ENCODE results near the gene ANKRD12. TPM values are rescaled to one million over a fixed set of nuclear protein-coding genes. Genes with fewer than 3 reads are reported as not detected.

Gene ANKRD12
- total and polyA plus RNA-seq, 2 experiments from 2014 or later, result 23.9 to 92.4 TPM

DNA sequence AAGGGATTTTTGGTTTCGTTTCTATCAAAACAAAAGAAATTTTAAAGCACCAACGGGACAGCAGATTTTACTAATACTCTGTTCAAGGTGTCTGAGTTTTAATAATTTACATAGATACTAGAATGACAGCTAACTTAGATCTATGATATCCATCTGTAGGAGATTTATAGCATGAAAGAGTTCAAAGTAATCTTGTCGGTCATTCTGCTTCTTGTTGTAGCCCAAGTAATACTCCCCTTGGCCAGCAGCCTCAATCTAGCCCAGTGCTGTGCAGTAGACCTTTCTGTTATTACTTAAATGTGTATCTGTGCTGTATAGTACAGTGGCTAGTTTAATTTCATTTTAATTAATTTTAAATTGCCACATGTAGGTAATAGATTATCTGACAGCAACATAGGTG lies 44.7 kb downstream of the ANKRD12 start:
- Histone ChIP-seq H3K79me2 (replicated peaks; ENCODE audit: insufficient read depth) (peaks cover 52% of the 10 kb centered on the region), H3K9me2 (ENCODE audit: insufficient read depth) (no peaks in the 10 kb centered on the region), H3K27me3 (ENCODE audit: insufficient read depth) (no peaks in the 10 kb centered on the region), H3K36me3 (ENCODE audit: insufficient read depth) (no peaks in the 10 kb centered on the region), H4K20me1 (replicated peaks; ENCODE audit: insufficient read depth) (no peaks in the 10 kb centered on the region; the same call in 1 of the 2 replicates), H3K4me1 (ENCODE audit: insufficient read depth) (no peaks in the 10 kb centered on the region), H3F3A (replicated peaks; ENCODE audit: low read depth) (no peaks in the 10 kb centered on the region), H3K4me3 (no peak overlapping the region), H3K27ac (ENCODE audit: low read depth) (no peak overlapping the region), H2AFZ (no peak overlapping the region), H3K4me2 (no peak overlapping the region)
- DNase-seq (ENCODE audit: low spot score) (no peak), ATAC-seq (no peak)
- Mint-ChIP-seq H3K27ac (no peak overlapping the region), H3K36me3 (ENCODE audit: low read depth) (peaks cover under 1% of the 10 kb centered on the region; the same call in 1 of the 3 replicates), H3K4me1 (peaks cover 10% of the 10 kb centered on the region; the same call in 2 of the 3 replicates), H3K9me3 (no peaks in the 10 kb centered on the region), H3K4me3 (no peak overlapping the region), H3K27me3 (ENCODE audit: insufficient read depth, low read depth, poor library complexity) (peaks cover 3% of the 10 kb centered on the region)
- TF ChIP-seq CREB1 (CRISPR knock-in tag; IDR thresholded peaks at IDR 0.05; ENCODE audit: low read depth), result no peak
- TF ChIP-seq NANOG (IDR thresholded peaks at IDR 0.05; ENCODE audit: borderline replicate concordance), result no peak
- TF ChIP-seq ZNF331 (CRISPR knock-in tag; IDR thresholded peaks at IDR 0.05; ENCODE audit: low read depth), result no peak
- TF ChIP-seq STAT1 (IDR thresholded peaks at IDR 0.05; ENCODE audit: unreplicated experiment), result no peak
- no peak for TF ChIP-seq POLR2AphosphoS5 (IDR thresholded peaks at IDR 0.05; ENCODE audit: low read depth)
- TF ChIP-seq REST (IDR thresholded peaks at IDR 0.05; ENCODE audit: unreplicated experiment), result no peak
- TF ChIP-seq, protein P1, sequence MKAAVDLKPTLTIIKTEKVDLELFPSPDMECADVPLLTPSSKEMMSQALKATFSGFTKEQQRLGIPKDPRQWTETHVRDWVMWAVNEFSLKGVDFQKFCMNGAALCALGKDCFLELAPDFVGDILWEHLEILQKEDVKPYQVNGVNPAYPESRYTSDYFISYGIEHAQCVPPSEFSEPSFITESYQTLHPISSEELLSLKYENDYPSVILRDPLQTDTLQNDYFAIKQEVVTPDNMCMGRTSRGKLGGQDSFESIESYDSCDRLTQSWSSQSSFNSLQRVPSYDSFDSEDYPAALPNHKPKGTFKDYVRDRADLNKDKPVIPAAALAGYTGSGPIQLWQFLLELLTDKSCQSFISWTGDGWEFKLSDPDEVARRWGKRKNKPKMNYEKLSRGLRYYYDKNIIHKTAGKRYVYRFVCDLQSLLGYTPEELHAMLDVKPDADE (IDR thresholded peaks at IDR 0.05), result no peak
- no peak for TF ChIP-seq CTCF (conservative IDR thresholded peaks at IDR 0.05; ENCODE audit: low read depth in 2 of 2)
- TF ChIP-seq ZNF462 (CRISPR knock-in tag; IDR thresholded peaks at IDR 0.05), result no peak
